BE2C (cell line): ENCODE results near the gene PRMT7.

Experiments used
- DNase-seq: peaks from one replicate; pipeline ENCODE4 v3.0.0-alpha.2; 2020
- H3K27me3 ChIP-seq: fragments of 250-450 bp; sonication (Bioruptor Pico); 2 replicates; pipeline ENCODE4 v1.5.1; 2020; ENCODE audit warnings: mild to moderate bottlenecking
- H3K36me3 ChIP-seq: fragments of 250-450 bp; sonication (Bioruptor Pico); 2 replicates; pipeline ENCODE4 v1.5.1; 2020; ENCODE audit warnings: mild to moderate bottlenecking
- H3K4me1 ChIP-seq: fragments of 250-450 bp; sonication (Bioruptor Pico); 2 replicates; pipeline ENCODE4 v1.5.1; 2020
- H3K4me3 ChIP-seq: 2 replicates; pipeline ENCODE4 v1.5.1; 2011; ENCODE audit warnings: low read depth, low read length
- H3K9me3 ChIP-seq: fragments of 250-450 bp; sonication (Bioruptor Pico); 2 replicates; pipeline ENCODE4 v1.5.1; 2020
- CTCF ChIP-seq: IDR thresholded peaks from 2 replicates; pipeline ENCODE4 v1.5.1; 2012; ENCODE audit warnings: mild to moderate bottlenecking, low read depth, low read length

The PRMT7 gene

GRCh38 chr16:68403177-68403576 is 92.4 kb downstream of the PRMT7 start:
- Histone ChIP-seq H3K27me3 (no peaks in the 10 kb centered on the region), H3K9me3 (no peaks in the 10 kb centered on the region), H3K4me1 (peaks cover 9% of the 10 kb centered on the region), H3K4me3 (no peak overlapping the region), H3K36me3 (no peaks in the 10 kb centered on the region)
- DNase-seq, result no peak
- no peak for TF ChIP-seq CTCF

DNA sequence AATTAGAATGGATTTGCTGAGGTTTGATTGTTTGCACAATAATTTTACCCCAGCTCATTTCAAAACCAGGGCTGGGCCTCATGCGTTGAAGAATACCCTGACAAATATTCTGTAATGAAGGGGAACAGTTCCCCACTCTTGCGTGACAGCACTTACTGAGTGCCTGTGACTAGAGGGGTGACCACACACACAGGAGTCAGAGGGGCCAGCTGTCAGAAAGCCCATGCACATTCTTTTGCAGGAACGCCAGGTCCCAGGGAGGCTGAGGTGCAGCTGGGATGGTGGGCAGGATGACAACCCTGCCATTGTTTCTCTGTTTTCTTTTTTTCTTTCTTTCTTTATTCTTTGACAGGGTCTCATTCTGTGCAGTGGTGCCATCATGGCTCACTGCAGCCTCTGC is 92.9 kb downstream of the PRMT7 start:
- H3K27me3 ChIP-seq, result no peaks in the 10 kb centered on the region
- no peak for TF ChIP-seq CTCF

DNA sequence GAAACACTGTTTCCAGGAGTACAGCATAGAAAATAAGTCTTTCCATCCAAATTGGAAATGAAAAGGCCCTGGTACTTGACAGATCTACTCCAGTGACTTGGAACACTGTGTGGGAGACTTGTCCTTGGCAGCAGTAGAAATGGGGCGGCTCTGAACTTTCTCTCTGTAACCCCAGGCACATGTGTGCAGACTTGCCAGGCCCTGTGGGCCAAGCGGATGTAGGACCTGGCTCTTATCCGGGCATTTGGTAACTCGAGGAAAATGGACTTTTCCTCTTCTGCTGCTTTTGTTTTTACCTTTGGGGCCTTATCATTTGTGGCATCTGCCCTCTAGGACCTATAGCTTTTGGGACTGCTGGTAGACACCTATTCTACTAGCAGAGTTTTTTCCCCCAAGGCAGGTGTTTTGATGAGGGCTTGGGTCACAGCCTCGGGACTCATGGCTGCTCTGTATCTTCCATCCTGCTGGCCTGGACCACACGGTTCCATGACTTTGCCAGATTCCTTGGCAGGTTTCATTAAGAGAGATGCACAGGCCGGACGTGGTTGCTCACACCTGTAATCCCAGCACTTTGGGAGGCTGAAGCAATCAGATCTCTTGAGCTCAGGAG is 94.0 kb downstream of the PRMT7 start:
- DNase-seq, result no peak
- Histone ChIP-seq H3K4me1 (peaks cover 9% of the 10 kb centered on the region), H3K27me3 (no peaks in the 10 kb centered on the region), H3K36me3 (no peaks in the 10 kb centered on the region), H3K9me3 (no peaks in the 10 kb centered on the region), H3K4me3 (no peak overlapping the region)
- TF ChIP-seq CTCF, result no peak

More for the DNA sequence above, 92.9 kb downstream of the PRMT7 start:
- no peak overlapping the region for H3K4me3 ChIP-seq
- H3K36me3 ChIP-seq, result no peaks in the 10 kb centered on the region
- DNase-seq, result no peak
- H3K9me3 ChIP-seq, result no peaks in the 10 kb centered on the region
- peaks cover 9% of the 10 kb centered on the region for H3K4me1 ChIP-seq

DNA sequence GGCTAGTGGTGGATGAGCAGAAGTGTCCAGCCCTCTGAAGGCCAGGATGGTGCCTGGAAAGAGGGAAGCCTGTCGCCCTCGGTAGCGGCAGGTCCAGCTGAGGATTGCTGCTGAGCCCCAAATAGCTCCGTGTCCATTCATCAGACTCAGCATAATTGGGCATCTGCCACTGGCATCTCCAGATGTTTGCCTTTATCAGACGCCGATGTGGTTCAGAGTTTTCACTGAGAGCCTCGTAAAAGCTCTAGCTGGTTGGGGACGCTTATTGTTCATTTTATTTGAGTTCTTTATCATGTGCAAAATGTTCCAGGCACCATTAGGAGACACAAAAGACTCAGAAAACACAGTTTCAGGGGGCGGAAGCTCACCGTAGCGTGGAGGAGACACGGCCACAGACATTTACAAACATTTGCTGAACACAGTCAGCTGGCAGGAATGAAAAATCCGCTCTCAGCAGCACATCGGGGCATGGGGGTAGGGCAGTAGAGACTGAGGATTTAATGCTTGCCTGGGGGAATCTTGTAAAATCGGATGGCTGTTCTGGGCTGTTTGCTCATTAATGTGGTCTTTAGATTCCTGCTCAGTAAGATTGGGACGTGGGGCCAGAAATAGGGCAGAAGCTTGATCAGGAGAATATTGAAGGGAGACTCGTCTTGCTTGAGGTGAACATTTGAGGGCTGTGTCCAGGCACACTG is 95.8 kb downstream of the PRMT7 start:
- no peaks in the 10 kb centered on the region for H3K9me3 ChIP-seq
- no peaks in the 10 kb centered on the region for H3K27me3 ChIP-seq
- H3K36me3 ChIP-seq, result no peaks in the 10 kb centered on the region
- H3K4me3 ChIP-seq, result peak overlapping the region; percentile 58
- peaks cover 7% of the 10 kb centered on the region for H3K4me1 ChIP-seq
- no peak for TF ChIP-seq CTCF
- DNase-seq, result peak; percentile 44
